HepG2 (cell line): ENCODE results near the gene C1orf198. TPM values are rescaled to one million over a fixed set of nuclear protein-coding genes. Genes with fewer than 3 reads are reported as not detected.
A peak's percentile ranks its signal among the peaks of the same experiment; 100 is the strongest.

Source experiments
- ATAC-seq: fragments of 200-7000 bp; cut with Tn5 transposase; 3 replicates; pipeline ENCODE4 v1.9.1; 2020; ENCODE audit warnings: mild to moderate bottlenecking, moderate library complexity
- BruUV-seq: library from RNA; stranded (reverse); fragments of 400-500 nt; replicated peaks from 2 replicates; lab custom pipeline; 2021; lab: Mats Ljungman, UMichigan
- CTCF ChIA-PET: fragments of 300-600 bp; formaldehyde crosslinking; extraction: SDS; loops from one replicate; lab custom pipeline; 2021; ENCODE audit warnings: low total read pairs, inconsistent platforms, low intra/inter-chr PET ratio; lab: Yijun Ruan, JAX
- POLR2A ChIA-PET: fragments of 350-600 bp; sonication (Branson Sonifier 250); formaldehyde crosslinking; loops from one replicate; lab custom pipeline; 2020; ENCODE audit warnings: antibody characterized with exemption, inconsistent platforms; lab: Yijun Ruan, JAX
- DNase-seq: peaks from one replicate; pipeline ENCODE4 v3.0.0-alpha.2; 2015; ENCODE audit warnings: low spot score
- FAIRE-seq: peaks from 3 replicates; lab custom pipeline; 2011; peaks lifted over from hg19 to GRCh38; lab: Jason Lieb, UNC
- H2AFZ ChIP-seq: one replicate; pipeline ENCODE4 v1.6.1; 2011; ENCODE audit warnings: low read length, inconsistent platforms
- H3K27ac ChIP-seq: fragments of 300-600 bp; 3 replicates; pipeline ENCODE4 v1.8.0; 2011; ENCODE audit warnings: mixed run types, mild to moderate bottlenecking, mixed read lengths, low read length, inconsistent platforms; ENCODE audit not compliant: insufficient read depth; ENCODE audit errors: extremely low read length
- H3K27me3 ChIP-seq, 2 experiments: fragments of 200-600 bp in 1 of 2; 2 replicates in 1 of 2; 3 replicates in 1 of 2; pipeline versions ENCODE4 v1.6.0 to v1.8.0; 2011; ENCODE audit warnings: low read length in 2 of 2, mild to moderate bottlenecking in 2 of 2, moderate library complexity in 2 of 2, inconsistent platforms in 1 of 2; ENCODE audit not compliant: insufficient read depth in 2 of 2, control insufficient read depth in 1 of 2
- H3K36me3 ChIP-seq, 2 experiments: fragments of 200-600 bp in 1 of 2; replicated peaks in 1 of 2; 2 replicates in 1 of 2; 3 replicates in 1 of 2; pipeline versions ENCODE4 v1.5.1 to v1.8.0; 2011; ENCODE audit warnings: low read length in 2 of 2, inconsistent platforms in 1 of 2; ENCODE audit not compliant: insufficient read depth in 2 of 2, control insufficient read depth in 1 of 2
- H3K4me1 ChIP-seq: 2 replicates; pipeline ENCODE4 v1.5.1; 2012; ENCODE audit warnings: low read length, inconsistent platforms; ENCODE audit not compliant: insufficient read depth
- H3K4me2 ChIP-seq: 2 replicates; pipeline ENCODE4 v1.6.0; 2011; ENCODE audit warnings: low read depth, low read length, inconsistent platforms
- H3K4me3 ChIP-seq, 3 experiments: fragments of 200-600 bp in 1 of 3; sonication (generic), shearing (Covaris generic) in 1 of 3; replicated peaks in 1 of 3; 2 replicates each; pipeline ENCODE4 v1.5.1; 2011 to 2016; ENCODE audit warnings: low read length in 3 of 3, inconsistent platforms in 2 of 3, low read depth in 2 of 3, mild to moderate bottlenecking in 2 of 3, control low read depth in 1 of 3, mixed read lengths in 1 of 3; ENCODE audit not compliant: insufficient read depth in 1 of 3
- H3K79me2 ChIP-seq: one replicate; pipeline ENCODE4 v1.6.1; 2011; ENCODE audit warnings: low read length, inconsistent platforms; ENCODE audit not compliant: insufficient read depth
- H3K9ac ChIP-seq: 2 replicates; pipeline ENCODE4 v1.6.0; 2011; ENCODE audit warnings: mild to moderate bottlenecking, low read depth, low read length, inconsistent platforms; ENCODE audit not compliant: insufficient read depth
- H3K9me3 ChIP-seq: 2 replicates; pipeline ENCODE4 v1.5.1; 2012; ENCODE audit warnings: mild to moderate bottlenecking, low read length
- H4K20me1 ChIP-seq: 2 replicates; pipeline ENCODE4 v1.6.0; 2011; ENCODE audit warnings: inconsistent platforms, mild to moderate bottlenecking, low read length, moderate library complexity; ENCODE audit not compliant: insufficient read depth
- ADNP ChIP-seq: sonication (generic); formaldehyde crosslinking; IDR thresholded peaks from 2 replicates; pipeline ENCODE4 v1.4.0; 2020; ENCODE audit warnings: missing genetic modification reagents
- EEA1 ChIP-seq: sonication (generic); formaldehyde crosslinking; IDR thresholded peaks from 2 replicates; pipeline ENCODE4 v1.5.1; 2020; ENCODE audit warnings: mild to moderate bottlenecking, missing genetic modification reagents, borderline replicate concordance
- NFYB ChIP-seq: sonication (generic); formaldehyde crosslinking; IDR thresholded peaks from 2 replicates; pipeline ENCODE4 v1.4.0; 2020; ENCODE audit warnings: missing genetic modification reagents
- RARG ChIP-seq: sonication (generic); formaldehyde crosslinking; IDR thresholded peaks from 2 replicates; pipeline ENCODE4 v1.4.0; 2020; ENCODE audit warnings: low read depth, mild to moderate bottlenecking, missing genetic modification reagents
- STAT6 ChIP-seq: sonication (generic); formaldehyde crosslinking; IDR thresholded peaks from 2 replicates; pipeline ENCODE4 v1.4.0; 2020; ENCODE audit warnings: missing genetic modification reagents, mild to moderate bottlenecking, borderline replicate concordance
- TBX3 ChIP-seq: fragments of 450-650 bp; IDR thresholded peaks from 2 replicates; pipeline ENCODE4 v1.6.1; 2017; ENCODE audit warnings: antibody characterized with exemption, mild to moderate bottlenecking, inconsistent platforms, borderline replicate concordance
- ZBTB42 ChIP-seq: sonication (generic); formaldehyde crosslinking; IDR thresholded peaks from 2 replicates; pipeline ENCODE4 v1.5.0; 2020; ENCODE audit warnings: mild to moderate bottlenecking, missing genetic modification reagents
- ZNF251 ChIP-seq: sonication (generic); formaldehyde crosslinking; IDR thresholded peaks from 2 replicates; pipeline ENCODE4 v1.9.0; 2021; ENCODE audit warnings: mild to moderate bottlenecking, missing genetic modification reagents
- ZNF337 ChIP-seq: sonication (generic); formaldehyde crosslinking; IDR thresholded peaks from 2 replicates; pipeline ENCODE4 v1.5.1; 2020; ENCODE audit warnings: missing genetic modification reagents, low read depth, mild to moderate bottlenecking, borderline replicate concordance
- ZNF350 ChIP-seq: sonication (generic); formaldehyde crosslinking; IDR thresholded peaks from 2 replicates; pipeline ENCODE4 v1.4.0; 2020; ENCODE audit warnings: mild to moderate bottlenecking, low read depth, missing genetic modification reagents, borderline replicate concordance
- ZNF7 ChIP-seq: IDR thresholded peaks from 2 replicates; pipeline ENCODE4 v1.6.1; 2016; ENCODE audit warnings: missing biosample characterization, missing genetic modification reagents
- whole genome bisulfite sequencing: methylation state at CpG from one replicate; pipeline ENCODE4 v1.1.6; 2017; ENCODE audit warnings: low lambda C conversion rate; 5-methylcytosine and 5-hydroxymethylcytosine counted together
- in situ Hi-C: cut with HindIII; loops from 2 replicates; pipeline ENCODE4 v1.10.0; 2017; ENCODE audit warnings: low pct_unique_long_range_greater_than_20kb; ENCODE audit not compliant: extremely low pct_ligation_motif_present
- intact Hi-C: fragments of 100-400 bp; cut with micrococcal nuclease; formaldehyde crosslinking; loops from one replicate; pipeline ENCODE4 v1.10.0; 2022; ENCODE audit not compliant: unreplicated experiment
- polyA plus RNA-seq, 8 experiments: library from polyadenylated mRNA; depleted of rRNA in 3 of 8; stranded (reverse) in 7 of 8; unstranded in 1 of 8; fragments of >200 nt; fragmentation: Illumina TruSeq in 4 of 8; extraction: Trizol in 4 of 8; gene quantifications; 2 replicates each; pipeline versions ENCODE4 v1.2.1 to v1.2.3, GENCODE V29; 2011 to 2016; ENCODE audit warnings: low read depth in 4 of 8, missing spikeins in 1 of 8, mixed read lengths in 1 of 8; ENCODE audit not compliant: insufficient read depth in 1 of 8
- total RNA-seq, 5 experiments: library from RNA; depleted of rRNA; stranded (reverse); fragments of >200 nt; fragmentation: Illumina TruSeq; extraction: Trizol; gene quantifications; 2 replicates each; pipeline ENCODE4 v1.2.3, GENCODE V29; 2016; ENCODE audit warnings: low read depth in 1 of 5

Gene C1orf198
- total and polyA plus RNA-seq, 2 of the 13 experiments (the other 11 are each of a cell fraction or from before 2014, with no cell fraction given) = 12.7 to 13.4 TPM

GRCh38 chr1:230870916-230871315 lies 2.6 kb upstream of the C1orf198 start:
- BruUV-seq = no TSS peak
- DNase-seq (no peak), FAIRE-seq (no peak), ATAC-seq (no peak)
- ChIA-PET CTCF (no interaction called here), POLR2A (no interaction called here)
- 91% methylated on average over 4 of the region's 4 CpGs for WGBS
- in situ Hi-C loops (no loop called here), intact Hi-C loops (no loop called here)
- H3K9ac ChIP-seq = no peak overlapping the region
- no peaks in the 10 kb centered on the region for H4K20me1 ChIP-seq
- no peaks in the 10 kb centered on the region for H3K9me3 ChIP-seq
- H3K27me3 ChIP-seq = no peaks in the 10 kb centered on the region
- no peak overlapping the region for H3K4me2 ChIP-seq
- no peak for TF ChIP-seq ZNF350 (CRISPR knock-in tag)
- no peak for TF ChIP-seq STAT6 (CRISPR knock-in tag)
- no peak for TF ChIP-seq TBX3
- H2AFZ ChIP-seq = no peak overlapping the region
- peaks cover 37% of the 10 kb centered on the region for H3K4me1 ChIP-seq
- no peak overlapping the region for H3K4me3 ChIP-seq
- peaks cover 10% of the 10 kb centered on the region for H3K79me2 ChIP-seq
- H3K36me3 ChIP-seq = no peaks in the 10 kb centered on the region
- no peak overlapping the region for H3K27ac ChIP-seq

GRCh38 chr1:230869500-230869899 lies 1.2 kb upstream of the C1orf198 start:
- Histone ChIP-seq H3K79me2 (peaks cover 13% of the 10 kb centered on the region), H3K27me3 (no peaks in the 10 kb centered on the region), H3K4me2 (peak overlapping the region; percentile 90), H3K27ac (peak overlapping the region; percentile 86), H3K4me3 (peak overlapping the region; percentile 62 to 79 (median 71); a peak in 5 of 6 replicates), H3K9me3 (no peaks in the 10 kb centered on the region), H3K4me1 (peaks cover 51% of the 10 kb centered on the region), H3K9ac (peak overlapping the region; percentile 95), H2AFZ (no peak overlapping the region), H3K36me3 (no peaks in the 10 kb centered on the region; a peak in 1 of 5 replicates), H4K20me1 (no peaks in the 10 kb centered on the region)
- intact Hi-C loops (no loop called here), in situ Hi-C loops (no loop called here)
- 67% methylated on average over 4 of the region's 4 CpGs for WGBS
- TSS peak; percentile 86 for BruUV-seq
- no peak for DNase-seq
- ATAC-seq = no peak
- ChIA-PET CTCF (no interaction called here), POLR2A (interaction anchor here (1.0 to 1.6 kb wide), 7 partner anchors 10 to 365 kb away, joined by 3 to 7 read pairs (median 3); no protein-coding TSS in a partner anchor)
- no peak for FAIRE-seq
- TF ChIP-seq ZNF251 (no peak), ZNF7 (CRISPR knock-in tag) (no peak), NFYB (CRISPR knock-in tag) (no peak), RARG (CRISPR knock-in tag) (no peak), ZNF337 (CRISPR knock-in tag) (no peak), ADNP (CRISPR knock-in tag) (no peak), ZBTB42 (CRISPR knock-in tag) (no peak), EEA1 (CRISPR knock-in tag) (no peak)
